Measurements from ENCODE around the gene TIMM44. TPM values are rescaled to one million over a fixed set of nuclear protein-coding genes. Genes with fewer than 3 reads are reported as not detected.

Gene TIMM44
- total and polyA plus RNA-seq, 2 experiments from 2014 or later: 52.0 to 92.4 TPM

- no peak for DNase-seq (ENCODE audit: low read depth in 1 of 2, low spot score in 1 of 2)
- H3K4me1 ChIP-seq (ENCODE audit: low read depth): no peaks in the 10 kb centered on the region
- H3K4me3 ChIP-seq: no peak overlapping the region
- no peaks in the 10 kb centered on the region for H3K9me3 ChIP-seq (ENCODE audit: low read depth)
- peaks cover 3% of the 10 kb centered on the region for H3K27me3 ChIP-seq
- H3K36me3 ChIP-seq: no peaks in the 10 kb centered on the region
- H3K27ac ChIP-seq: no peak overlapping the region
- no peak for TF ChIP-seq CTCF (IDR thresholded peaks at IDR 0.05; ENCODE audit: low read depth, low read length)
These were observed 61.6 kb downstream of the TIMM44 start for GRCh38 chr19:7881910-7882309.

GRCh38 chr19:7879836-7880235 is 63.6 kb downstream of the TIMM44 start:
- no peak for TF ChIP-seq CTCF (IDR thresholded peaks at IDR 0.05; ENCODE audit: low read depth, low read length)
- no peak overlapping the region for H3K4me3 ChIP-seq
- no peak for DNase-seq (ENCODE audit: low read depth in 1 of 2, low spot score in 1 of 2)
- H3K27ac ChIP-seq: no peak overlapping the region
- H3K9me3 ChIP-seq (ENCODE audit: low read depth): no peaks in the 10 kb centered on the region
- H3K36me3 ChIP-seq: no peaks in the 10 kb centered on the region
- no peaks in the 10 kb centered on the region for H3K4me1 ChIP-seq (ENCODE audit: low read depth)
- H3K27me3 ChIP-seq: peaks cover 7% of the 10 kb centered on the region

- Histone ChIP-seq H3K27me3 (peaks cover 7% of the 10 kb centered on the region), H3K4me3 (no peak overlapping the region), H3K36me3 (no peaks in the 10 kb centered on the region), H3K9me3 (ENCODE audit: low read depth) (no peaks in the 10 kb centered on the region), H3K27ac (no peak overlapping the region), H3K4me1 (ENCODE audit: low read depth) (no peaks in the 10 kb centered on the region)
- no peak for TF ChIP-seq CTCF (IDR thresholded peaks at IDR 0.05; ENCODE audit: low read depth, low read length)
- no peak for DNase-seq (ENCODE audit: low read depth in 1 of 2, low spot score in 1 of 2)
These were observed 64.2 kb downstream of the TIMM44 start for GRCh38 chr19:7879111-7879807.

- H3K27me3 ChIP-seq: peaks cover 17% of the 10 kb centered on the region
- no peak overlapping the region for H3K27ac ChIP-seq
- H3K36me3 ChIP-seq: no peaks in the 10 kb centered on the region
- no peaks in the 10 kb centered on the region for H3K4me1 ChIP-seq (ENCODE audit: low read depth)
- TF ChIP-seq CTCF (IDR thresholded peaks at IDR 0.05; ENCODE audit: low read depth, low read length): no peak
- no peak overlapping the region for H3K4me3 ChIP-seq
- no peak for DNase-seq (ENCODE audit: low read depth in 1 of 2, low spot score in 1 of 2)
- no peaks in the 10 kb centered on the region for H3K9me3 ChIP-seq (ENCODE audit: low read depth)
These were observed 66.1 kb downstream of the TIMM44 start for GRCh38 chr19:7877249-7877836.

Other genes starting within 250 kb of the TIMM44 start
- not detected in 2 replicates for gene FCER2, start 241.5 kb downstream of the TIMM44 start, total RNA-seq
- gene FCER2, start 241.5 kb downstream of the TIMM44 start, polyA plus RNA-seq: 0.39 TPM in 1 of 2 replicates, not detected in the other
- gene CLEC4G, start 211.6 kb downstream of the TIMM44 start, total RNA-seq: not detected in 2 replicates
- gene CLEC4G, start 211.6 kb downstream of the TIMM44 start, polyA plus RNA-seq: not detected in 2 replicates
- gene CD209, start 196.1 kb downstream of the TIMM44 start, total RNA-seq: not detected in 2 replicates
- not detected in 2 replicates for gene CD209, start 196.1 kb downstream of the TIMM44 start, polyA plus RNA-seq
- 0.54 TPM in 1 of 2 replicates, not detected in the other for gene CLEC4M, start 180.4 kb downstream of the TIMM44 start, total RNA-seq
- gene CLEC4M, start 180.4 kb downstream of the TIMM44 start, polyA plus RNA-seq: 0.48 TPM in 1 of 2 replicates, not detected in the other
- 41.9 and 48.6 TPM in 2 replicates for gene EVI5L, start 113.4 kb downstream of the TIMM44 start, total RNA-seq
- gene EVI5L, start 113.4 kb downstream of the TIMM44 start, polyA plus RNA-seq: 28.7 and 29.1 TPM in 2 replicates
- gene PRR36, start 69.3 kb downstream of the TIMM44 start, total RNA-seq: 2.0 and 6.1 TPM in 2 replicates
- 6.2 and 10.3 TPM in 2 replicates for gene PRR36, start 69.3 kb downstream of the TIMM44 start, polyA plus RNA-seq
- gene LRRC8E, start 55.2 kb downstream of the TIMM44 start, total RNA-seq: 2.4 and 3.5 TPM in 2 replicates
- 1.3 TPM in 1 of 2 replicates, not detected in the other for gene LRRC8E, start 55.2 kb downstream of the TIMM44 start, polyA plus RNA-seq
- 23.5 and 24.1 TPM in 2 replicates for gene MAP2K7, start 39.8 kb downstream of the TIMM44 start, total RNA-seq
- gene MAP2K7, start 39.8 kb downstream of the TIMM44 start, polyA plus RNA-seq: 12.4 and 18.6 TPM in 2 replicates
- gene TGFBR3L, start 28.8 kb downstream of the TIMM44 start, total RNA-seq: 0.46 and 3.2 TPM in 2 replicates
- 2.6 and 11.8 TPM in 2 replicates for gene TGFBR3L, start 28.8 kb downstream of the TIMM44 start, polyA plus RNA-seq
- 22.1 and 42.1 TPM in 2 replicates for gene SNAPC2, start 23.3 kb downstream of the TIMM44 start, total RNA-seq
- 22.5 and 31.4 TPM in 2 replicates for gene SNAPC2, start 23.3 kb downstream of the TIMM44 start, polyA plus RNA-seq
- 22.8 and 60.1 TPM in 2 replicates for gene CTXN1, start 17.5 kb downstream of the TIMM44 start, total RNA-seq
- 18.1 and 48.5 TPM in 2 replicates for gene CTXN1, start 17.5 kb downstream of the TIMM44 start, polyA plus RNA-seq
- 62.2 and 66.5 TPM in 2 replicates for gene ELAVL1, start 62.0 kb upstream of the TIMM44 start, total RNA-seq
- gene ELAVL1, start 62.0 kb upstream of the TIMM44 start, polyA plus RNA-seq: 104 and 137 TPM in 2 replicates
- gene CCL25, start 109.1 kb upstream of the TIMM44 start, total RNA-seq: not detected in 2 replicates
- not detected in 2 replicates for gene CCL25, start 109.1 kb upstream of the TIMM44 start, polyA plus RNA-seq
- 6.6 and 15.1 TPM in 2 replicates for gene FBN3, start 205.9 kb upstream of the TIMM44 start, total RNA-seq
- gene FBN3, start 205.9 kb upstream of the TIMM44 start, polyA plus RNA-seq: 5.6 and 6.2 TPM in 2 replicates

Measured in cardiac muscle cell (in vitro differentiated cells and primary cell).